ENCODE data around the gene COA1. TPM values are rescaled to one million over a fixed set of nuclear protein-coding genes. Genes with fewer than 3 reads are reported as not detected.

The COA1 gene
- total RNA-seq, 2 donors from 2014 or later: 104 to 144 TPM

GRCh38 chr7:43680736-43681135 lies 48.6 kb downstream of the COA1 start:
- Histone ChIP-seq H3K4me1 (ENCODE audit: control insufficient read depth, insufficient read depth, low read length) (no peaks in the 10 kb centered on the region), H3K36me3 (ENCODE audit: control insufficient read depth, insufficient read depth, low read length) (no peaks in the 10 kb centered on the region), H3K4me3 (ENCODE audit: low read length) (no peak overlapping the region), H3K9ac (ENCODE audit: extremely low read depth, low read length, poor library complexity, severe bottlenecking) (no peak overlapping the region), H3K27ac (ENCODE audit: low read depth, low read length) (no peak overlapping the region), H3K27me3 (ENCODE audit: control insufficient read depth, insufficient read depth, low read length, poor library complexity, severe bottlenecking) (no peaks in the 10 kb centered on the region), H3K9me3 (ENCODE audit: control insufficient read depth, low read length) (peaks cover 20% of the 10 kb centered on the region)
- H3K36me3 Mint-ChIP-seq (ENCODE audit: low read depth): peaks cover 23% of the 10 kb centered on the region
- H3K27ac Mint-ChIP-seq: no peak overlapping the region
- no peaks in the 10 kb centered on the region for H3K4me1 Mint-ChIP-seq
- H3K27me3 Mint-ChIP-seq (ENCODE audit: insufficient read depth): no peaks in the 10 kb centered on the region
- no peak for DNase-seq
- no peak for TF ChIP-seq CTCF (conservative IDR thresholded peaks at IDR 0.05)
- H3K4me3 Mint-ChIP-seq: no peak overlapping the region
- 96% methylated on average over 3 of the region's 3 CpGs; no CpG with 5 or more reads in 1 of the 2 experiments for WGBS, 2 experiments (ENCODE audit: insufficient coverage in 1 of 2, insufficient read length in 1 of 2)
- H3K9me3 Mint-ChIP-seq: peaks cover 24% of the 10 kb centered on the region

GRCh38 chr7:43679210-43680068 lies 49.9 kb downstream of the COA1 start:
- Mint-ChIP-seq H3K36me3 (ENCODE audit: low read depth) (peaks cover 19% of the 10 kb centered on the region), H3K27me3 (ENCODE audit: insufficient read depth) (no peaks in the 10 kb centered on the region), H3K4me1 (no peaks in the 10 kb centered on the region), H3K27ac (peak overlapping the region; percentile 13), H3K9me3 (peaks cover 16% of the 10 kb centered on the region), H3K4me3 (no peak overlapping the region)
- Histone ChIP-seq H3K9ac (ENCODE audit: extremely low read depth, low read length, poor library complexity, severe bottlenecking) (no peak overlapping the region), H3K27me3 (ENCODE audit: control insufficient read depth, insufficient read depth, low read length, poor library complexity, severe bottlenecking) (no peaks in the 10 kb centered on the region), H3K9me3 (ENCODE audit: control insufficient read depth, low read length) (peaks cover 17% of the 10 kb centered on the region), H3K4me1 (ENCODE audit: control insufficient read depth, insufficient read depth, low read length) (no peaks in the 10 kb centered on the region), H3K27ac (ENCODE audit: low read depth, low read length) (no peak overlapping the region), H3K36me3 (ENCODE audit: control insufficient read depth, insufficient read depth, low read length) (no peaks in the 10 kb centered on the region), H3K4me3 (ENCODE audit: low read length) (no peak overlapping the region)
- TF ChIP-seq CTCF (conservative IDR thresholded peaks at IDR 0.05): no peak
- 95% methylated on average over 3 of the region's 4 CpGs; no CpG with 5 or more reads in 1 of the 2 experiments for WGBS, 2 experiments (ENCODE audit: insufficient coverage in 1 of 2, insufficient read length in 1 of 2)
- no peak for DNase-seq

- Histone ChIP-seq H3K4me3 (ENCODE audit: low read length) (no peak overlapping the region), H3K27me3 (ENCODE audit: control insufficient read depth, insufficient read depth, low read length, poor library complexity, severe bottlenecking) (no peaks in the 10 kb centered on the region), H3K9me3 (ENCODE audit: control insufficient read depth, low read length) (peaks cover 16% of the 10 kb centered on the region), H3K27ac (ENCODE audit: low read depth, low read length) (no peak overlapping the region), H3K36me3 (ENCODE audit: control insufficient read depth, insufficient read depth, low read length) (no peaks in the 10 kb centered on the region), H3K4me1 (ENCODE audit: control insufficient read depth, insufficient read depth, low read length) (no peaks in the 10 kb centered on the region), H3K9ac (ENCODE audit: extremely low read depth, low read length, poor library complexity, severe bottlenecking) (no peak overlapping the region)
- 93% methylated on average over 1 of the region's 1 CpG; no CpG with 5 or more reads in 1 of the 2 experiments for WGBS, 2 experiments (ENCODE audit: insufficient coverage in 1 of 2, insufficient read length in 1 of 2)
- no peak overlapping the region for H3K27ac Mint-ChIP-seq
- H3K36me3 Mint-ChIP-seq (ENCODE audit: low read depth): peaks cover 17% of the 10 kb centered on the region
- DNase-seq: no peak
- no peak overlapping the region for H3K4me3 Mint-ChIP-seq
- H3K27me3 Mint-ChIP-seq (ENCODE audit: insufficient read depth): no peaks in the 10 kb centered on the region
- no peak for TF ChIP-seq CTCF (conservative IDR thresholded peaks at IDR 0.05)
- H3K4me1 Mint-ChIP-seq: no peaks in the 10 kb centered on the region
- H3K9me3 Mint-ChIP-seq: peaks cover 11% of the 10 kb centered on the region
Measured at GRCh38 chr7:43678315-43678714, 51.0 kb downstream of the COA1 start.
